GM19455 (cell line): Measurements from ENCODE around the gene DEPDC4.
A peak's percentile ranks its signal among the peaks of the same experiment; 100 is the strongest.
"Not testable (repeated sequence)": the region's sequence is repeated elsewhere in the genome, so short reads cannot be mapped to it uniquely, and the experiment has no call there.

Source experiments
- ATAC-seq: cut with Tn5 transposase; IDR thresholded peaks from one replicate; pipeline ENCODE4 v1.9.1; 2021; ENCODE audit not compliant: unreplicated experiment

DEPDC4 gene

GRCh38 chr12:100265107-100265506 is 1.8 kb downstream of the DEPDC4 start:
- not testable (repeated sequence) for ATAC-seq

DNA sequence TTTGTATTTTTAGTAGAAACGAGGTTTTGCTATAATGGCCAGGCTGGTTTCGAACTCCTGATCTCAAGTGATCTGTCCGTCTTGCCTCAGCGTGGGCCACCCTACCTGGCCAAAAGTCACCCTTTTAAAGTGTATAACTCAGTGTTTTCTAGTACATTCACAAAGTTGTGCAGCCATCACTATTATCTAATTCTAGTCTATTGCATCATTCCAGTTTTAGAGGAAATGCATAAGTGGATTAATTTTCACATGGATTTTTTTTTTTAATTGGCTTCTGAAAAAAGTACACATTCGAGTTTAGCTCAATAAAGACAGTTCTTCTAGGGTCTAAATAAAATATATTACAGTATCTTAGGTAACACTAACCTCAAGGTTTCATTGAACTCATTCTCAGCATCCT is 3.7 kb downstream of the DEPDC4 start:
- ATAC-seq, result no peak

- ATAC-seq, result no peak
Measured at GRCh38 chr12:100258127-100258526, 8.8 kb downstream of the DEPDC4 start.

GRCh38 chr12:100254876-100255275 is 12.0 kb downstream of the DEPDC4 start:
- no peak for ATAC-seq

- ATAC-seq, result no peak
Measured at GRCh38 chr12:100253437-100253836, 13.4 kb downstream of the DEPDC4 start.

GRCh38 chr12:100251917-100252316 is 15.0 kb downstream of the DEPDC4 start:
- no peak for ATAC-seq

DNA sequence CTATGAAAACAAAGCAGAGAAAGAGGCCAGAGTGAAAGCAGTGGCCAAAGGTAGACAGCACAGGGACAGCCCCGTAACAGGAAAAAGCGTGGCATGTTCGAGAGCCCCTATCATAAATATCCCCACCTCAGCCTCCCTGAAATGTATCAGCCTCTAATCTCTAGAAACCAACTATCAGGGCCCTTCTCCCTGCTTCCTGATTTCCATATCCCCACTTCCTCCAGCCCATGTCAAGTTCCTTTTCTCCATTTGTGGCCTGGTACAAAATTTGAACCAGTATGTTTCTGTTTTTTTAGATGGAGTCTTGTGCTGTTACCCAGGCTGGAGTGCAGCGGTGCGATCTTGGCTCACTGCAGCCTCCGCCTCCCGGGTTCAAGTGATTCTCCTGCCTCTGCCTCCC is 16.9 kb downstream of the DEPDC4 start:
- no peak for ATAC-seq

DNA sequence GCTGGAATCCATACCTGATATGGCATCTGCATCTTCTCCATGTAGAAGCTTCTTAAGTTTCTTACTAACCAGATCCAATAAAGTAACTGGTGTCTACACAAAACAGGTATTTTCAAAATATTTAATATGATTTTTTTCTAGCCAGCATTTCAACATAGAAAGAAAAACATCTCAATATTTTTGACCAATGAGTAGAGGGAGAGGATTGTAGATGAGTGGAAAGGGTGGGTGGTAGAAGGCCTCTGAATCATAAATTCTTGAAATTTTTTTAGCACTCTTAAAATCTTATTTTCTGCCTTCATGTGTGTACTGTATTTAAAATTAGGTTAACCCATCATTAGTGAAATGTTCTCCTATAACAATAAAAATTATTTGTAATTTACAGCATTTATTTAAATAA is 18.0 kb downstream of the DEPDC4 start:
- ATAC-seq, result no peak

DNA sequence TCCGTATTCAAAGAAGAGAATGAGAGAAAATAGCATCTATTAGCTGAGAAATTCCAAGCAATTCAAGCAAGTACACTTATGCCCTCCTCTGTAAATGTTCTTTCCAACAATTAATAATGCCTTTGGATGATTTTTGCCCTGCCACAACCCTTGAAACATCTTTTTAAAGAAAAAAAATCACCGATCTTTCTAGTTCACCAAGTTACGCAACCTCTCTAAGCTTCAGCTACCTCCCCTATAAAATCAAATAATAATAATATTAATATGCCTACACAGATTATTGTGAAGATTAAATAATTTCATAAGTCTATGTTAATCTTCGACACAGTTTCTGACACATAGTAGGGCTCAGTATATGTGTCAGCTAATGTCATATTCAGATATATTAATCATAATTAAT is 19.1 kb downstream of the DEPDC4 start:
- no peak for ATAC-seq

GRCh38 chr12:100243137-100243536 is 23.7 kb downstream of the DEPDC4 start:
- ATAC-seq, result no peak

DNA sequence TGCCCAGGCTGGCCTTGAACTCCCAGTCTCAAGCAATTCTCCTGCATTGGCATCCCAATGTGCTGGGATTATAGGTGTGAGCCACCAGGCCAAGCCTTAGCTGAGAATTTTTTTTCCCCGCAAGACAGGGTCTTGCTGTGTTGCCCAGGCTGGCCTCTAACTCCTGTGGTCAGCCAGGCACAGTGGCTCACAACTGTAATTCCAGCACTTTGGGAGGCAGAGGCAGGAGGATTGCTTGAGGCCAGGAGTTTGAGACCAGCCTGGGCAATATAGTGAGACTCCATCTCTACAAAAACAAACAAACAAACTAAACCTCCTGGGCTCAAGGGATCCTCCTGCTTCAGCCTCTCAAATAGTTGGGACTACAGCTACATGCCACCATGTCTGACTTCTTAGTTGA is 27.3 kb downstream of the DEPDC4 start:
- ATAC-seq, result no peak

DNA sequence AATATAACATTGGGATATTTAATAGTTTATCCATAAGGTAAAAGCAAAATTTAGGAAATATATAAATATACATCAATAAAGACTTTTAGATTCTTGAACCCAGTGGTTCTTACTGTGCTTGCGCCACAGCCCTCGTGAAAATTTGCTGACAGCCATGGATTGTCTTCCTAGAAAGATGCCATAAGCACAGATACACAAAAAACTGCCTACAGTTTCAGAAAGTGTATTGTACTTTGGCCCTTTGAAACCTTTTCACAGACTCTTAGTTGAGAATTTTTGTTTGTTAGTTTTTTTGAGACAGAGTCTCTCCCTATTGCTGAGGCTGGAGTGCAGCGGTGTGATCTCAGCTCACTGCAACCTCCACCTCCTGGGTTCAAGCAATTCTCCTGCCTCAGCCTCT is 28.1 kb downstream of the DEPDC4 start:
- no peak for ATAC-seq

DNA sequence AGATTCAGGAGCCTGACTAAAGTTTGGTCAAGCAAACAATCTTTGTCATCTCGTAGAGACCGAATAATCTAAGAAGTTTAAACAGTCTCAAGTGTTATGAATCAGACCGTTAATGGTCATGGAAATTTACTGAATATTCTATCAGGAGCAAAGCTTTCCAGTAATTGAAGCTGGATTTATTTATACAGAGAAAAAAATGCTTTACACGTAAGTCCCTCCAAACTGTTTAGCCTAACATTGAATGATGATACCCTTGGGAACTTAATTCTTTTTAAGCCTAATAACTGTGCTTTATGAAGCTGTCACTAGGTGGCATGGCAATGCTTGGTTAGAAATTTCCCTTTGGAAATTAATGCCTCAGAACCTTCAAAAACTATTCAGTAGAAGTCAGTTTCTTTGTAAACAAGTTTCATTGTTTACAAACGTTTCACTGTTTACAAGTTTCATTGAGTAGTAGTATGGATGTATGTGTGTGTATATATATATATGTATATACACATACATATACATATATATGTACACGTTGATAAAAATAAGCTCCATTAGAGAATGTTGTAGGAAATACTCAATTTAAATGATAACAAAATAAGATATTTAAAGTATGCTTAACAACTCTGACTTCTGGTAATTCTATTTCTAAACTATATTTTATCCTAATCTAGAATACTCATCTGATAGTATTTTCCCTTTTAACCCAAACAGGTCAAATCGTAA is 32.1 kb downstream of the DEPDC4 start:
- peak; percentile 86 for ATAC-seq

DNA sequence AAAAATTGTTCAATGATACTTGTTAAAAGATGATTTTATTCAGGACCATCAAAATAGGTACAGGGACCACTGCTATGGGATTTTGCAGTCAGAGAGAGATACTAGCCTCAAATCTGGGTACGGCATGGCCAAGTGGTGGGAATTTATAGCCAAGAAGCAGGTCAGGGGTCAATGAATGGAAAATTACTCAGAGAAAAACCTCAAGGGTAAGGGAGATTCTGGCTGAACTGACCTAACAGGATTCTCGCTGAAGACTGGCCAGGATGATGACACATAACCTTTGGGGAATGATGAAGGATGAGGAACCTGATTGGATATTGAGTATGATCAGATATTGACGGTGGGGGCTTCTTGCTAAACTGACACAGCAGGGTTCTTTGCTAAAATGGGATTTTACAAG is 32.7 kb downstream of the DEPDC4 start:
- no peak for ATAC-seq

DNA sequence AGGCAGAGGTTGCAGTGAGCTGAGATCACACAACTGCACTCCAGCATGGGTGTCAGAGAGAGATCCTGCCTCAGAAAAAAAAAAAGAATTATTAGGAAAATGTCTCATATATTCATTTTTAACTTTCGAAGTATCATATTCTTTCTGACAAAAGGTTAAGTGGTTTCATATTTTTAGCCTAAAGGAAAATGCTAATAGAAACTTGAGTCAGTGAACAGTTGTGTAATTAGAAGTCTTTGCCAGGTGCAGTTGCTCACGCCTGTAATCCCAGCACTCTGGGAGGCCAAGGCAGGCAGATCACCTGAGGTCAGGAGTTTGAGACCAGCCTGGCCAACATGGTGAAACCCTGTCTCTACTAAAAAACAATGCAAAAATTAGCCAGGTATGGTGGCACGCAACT is 35.0 kb downstream of the DEPDC4 start:
- not testable (repeated sequence) for ATAC-seq

- no peak for ATAC-seq
Measured at GRCh38 chr12:100229876-100230275, 37.0 kb downstream of the DEPDC4 start.

- ATAC-seq, result no peak
Measured at GRCh38 chr12:100229036-100229635, 37.7 kb downstream of the DEPDC4 start.

- ATAC-seq, result no peak
Measured at GRCh38 chr12:100225491-100225890, 41.4 kb downstream of the DEPDC4 start.

- not testable (repeated sequence) for ATAC-seq
Measured at GRCh38 chr12:100222173-100222572, 44.7 kb downstream of the DEPDC4 start.

GRCh38 chr12:100221523-100221922 is 45.4 kb downstream of the DEPDC4 start:
- ATAC-seq, result no peak

GRCh38 chr12:100219328-100220109 is 47.4 kb downstream of the DEPDC4 start:
- ATAC-seq, result no peak

DNA sequence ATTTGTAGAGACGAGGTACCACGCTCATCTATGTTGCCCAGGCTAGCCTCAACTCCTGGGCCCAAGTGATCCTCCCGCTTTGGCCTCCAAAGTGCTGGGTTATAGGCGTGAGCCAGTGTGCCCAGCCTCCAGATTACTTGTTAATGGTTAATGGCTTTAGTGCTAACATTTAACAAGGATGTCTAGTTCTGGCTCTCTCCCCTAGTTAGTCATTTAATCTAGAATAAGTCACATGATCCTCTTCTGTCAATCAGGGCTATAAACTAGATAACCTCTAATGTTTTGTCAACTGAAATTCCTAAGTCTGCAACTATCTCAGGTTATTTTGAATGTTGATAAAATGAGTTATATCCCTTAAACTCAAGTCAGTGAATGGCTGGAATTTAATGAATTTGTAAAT is 50.5 kb downstream of the DEPDC4 start:
- no peak for ATAC-seq
